Measurements from ENCODE around the gene LMNTD2.

- TF ChIP-seq POLR2A (IDR thresholded peaks at IDR 0.05): peak in 1 of 2 donors; percentile 58
- TF ChIP-seq CTCF (IDR thresholded peaks at IDR 0.05): peak; percentile 99 to 100 (median 100)
Measured at GRCh38 chr11:518463-519202, 41.9 kb downstream of the LMNTD2 start.
